GM12878 (cell line): Measurements from ENCODE around the gene POLE4. TPM values are rescaled to one million over a fixed set of nuclear protein-coding genes. Genes with fewer than 3 reads are reported as not detected.

ENCODE experiments used
- ATAC-seq: fragments of 200-7000 bp; cut with Tn5 transposase; 3 replicates; pipeline ENCODE4 v1.9.1; 2020; ENCODE audit warnings: mild to moderate bottlenecking, moderate library complexity
- BruUV-seq: library from RNA; stranded (reverse); fragments of 400-500 nt; replicated peaks from 2 replicates; lab custom pipeline; 2021; lab: Mats Ljungman, UMichigan
- CTCF ChIA-PET: fragments of 300-600 bp; sonication (Branson Sonifier 250); formaldehyde crosslinking; extraction: SDS; loops from one replicate; lab custom pipeline; 2021; ENCODE audit warnings: inconsistent platforms; lab: Yijun Ruan, JAX
- POLR2A ChIA-PET: fragments of 350-600 bp; formaldehyde crosslinking; extraction: SDS; loops from one replicate; lab custom pipeline; 2021; ENCODE audit warnings: inconsistent platforms; lab: Charles Lee
- RAD21 ChIA-PET: fragments of 300-600 bp; sonication (Branson Sonifier 250); formaldehyde crosslinking; loops from one replicate; lab custom pipeline; 2023; ENCODE audit warnings: antibody characterized with exemption; ENCODE audit not compliant: unreplicated experiment; lab: Charles Lee
- SMC1A ChIA-PET: fragments of 300-600 bp; sonication (Branson Sonifier 250); formaldehyde crosslinking; loops from one replicate; lab custom pipeline; 2023; ENCODE audit not compliant: unreplicated experiment, uncharacterized antibody; lab: Charles Lee
- DNase-seq: peaks from one replicate; pipeline ENCODE4 v3.0.0-alpha.2; 2011; ENCODE audit warnings: low read depth, low spot score
- FAIRE-seq: peaks from 3 replicates; lab custom pipeline; 2011; peaks lifted over from hg19 to GRCh38; lab: Jason Lieb, UNC
- H2AFZ ChIP-seq: 2 replicates; pipeline ENCODE4 v1.6.0; 2011; ENCODE audit warnings: low read depth, low read length, control low read depth; ENCODE audit not compliant: control insufficient read depth
- H3K27ac ChIP-seq: 2 replicates; pipeline ENCODE4 v1.5.1; 2011; ENCODE audit warnings: control low read depth; ENCODE audit not compliant: control insufficient read depth, insufficient read depth
- H3K27me3 ChIP-seq, 2 experiments: replicated peaks in 1 of 2; 2 replicates each; pipeline versions ENCODE4 v1.6.0 to v1.6.1; 2011; ENCODE audit warnings: low read length in 1 of 2; ENCODE audit not compliant: control insufficient read depth in 2 of 2, insufficient read depth in 2 of 2
- H3K36me3 ChIP-seq, 2 experiments: 2 replicates each; pipeline ENCODE4 v1.5.1; 2011; ENCODE audit warnings: low read length in 1 of 2; ENCODE audit not compliant: control insufficient read depth in 2 of 2, insufficient read depth in 2 of 2
- H3K4me1 ChIP-seq: 2 replicates; pipeline ENCODE4 v1.6.1; 2011; ENCODE audit warnings: mild to moderate bottlenecking, low read length, moderate library complexity, mixed read lengths; ENCODE audit not compliant: control insufficient read depth, insufficient read depth
- H3K4me2 ChIP-seq: 2 replicates; pipeline ENCODE4 v1.6.0; 2011; ENCODE audit warnings: control low read depth; ENCODE audit not compliant: control insufficient read depth, insufficient read depth
- H3K4me3 ChIP-seq: fragments of 200-600 bp; sonication (generic); 2 replicates; pipeline ENCODE4 v1.5.1; 2016
- H3K79me2 ChIP-seq: 2 replicates; pipeline ENCODE4 v1.6.0; 2011; ENCODE audit warnings: low read length; ENCODE audit not compliant: control insufficient read depth, insufficient read depth
- H3K9ac ChIP-seq: 2 replicates; pipeline ENCODE4 v1.8.0; 2011; ENCODE audit warnings: low read length, control low read depth, mixed read lengths; ENCODE audit not compliant: control insufficient read depth, insufficient read depth
- H3K9me3 ChIP-seq: replicated peaks from 3 replicates; pipeline ENCODE4 v1.5.1; 2011; ENCODE audit warnings: mild to moderate bottlenecking, low read length; ENCODE audit not compliant: control insufficient read depth, insufficient read depth
- H4K20me1 ChIP-seq: 2 replicates; pipeline ENCODE4 v1.6.0; 2011; ENCODE audit not compliant: control insufficient read depth, insufficient read depth
- CBFB ChIP-seq: IDR thresholded peaks from 2 replicates; pipeline ENCODE4 v1.6.1; 2016; ENCODE audit warnings: antibody characterized with exemption, low read depth
- CEBPZ ChIP-seq: fragments of 150-350 bp; IDR thresholded peaks from 2 replicates; pipeline ENCODE4 v1.6.1; 2016; ENCODE audit warnings: low read depth, low read length
- HDAC2 ChIP-seq: fragments of 200-600 bp; sonication (generic); IDR thresholded peaks from 2 replicates; pipeline ENCODE4 v1.6.1; 2017
- IKZF1 ChIP-seq: fragments of 450-650 bp; conservative IDR thresholded peaks from 2 replicates; pipeline ENCODE4 v1.6.1; 2017; ENCODE audit warnings: antibody characterized with exemption, mild to moderate bottlenecking
- IRF3 ChIP-seq: fragments of 450-650 bp; IDR thresholded peaks from 2 replicates; pipeline ENCODE4 v1.6.1; 2014; ENCODE audit warnings: mild to moderate bottlenecking
- IRF4 ChIP-seq: IDR thresholded peaks from 2 replicates; pipeline ENCODE4 v1.6.1; 2011; ENCODE audit warnings: low read depth, low read length
- JUNB ChIP-seq: IDR thresholded peaks from 2 replicates; pipeline ENCODE4 v1.6.1; 2016; ENCODE audit warnings: antibody characterized with exemption, mild to moderate bottlenecking
- LARP7 ChIP-seq: fragments of 450-650 bp; IDR thresholded peaks from 2 replicates; pipeline ENCODE4 v1.6.1; 2017; ENCODE audit warnings: mild to moderate bottlenecking
- NBN ChIP-seq: fragments of 450-650 bp; IDR thresholded peaks from 2 replicates; pipeline ENCODE4 v1.6.1; 2016
- RCOR1 ChIP-seq: conservative IDR thresholded peaks from 2 replicates; pipeline ENCODE4 v1.6.1; 2012; ENCODE audit warnings: low read depth, low read length, improper control_type of control experiment
- REST ChIP-seq: IDR thresholded peaks from 2 replicates; pipeline ENCODE4 v1.6.1; 2012; ENCODE audit warnings: mild to moderate bottlenecking, low read depth, low read length
- STAT3 ChIP-seq: IDR thresholded peaks from 2 replicates; pipeline ENCODE4 v1.6.1; 2011; ENCODE audit warnings: low read depth, low read length, improper control_type of control experiment
- TAF1 ChIP-seq: IDR thresholded peaks from 2 replicates; pipeline ENCODE4 v1.6.1; 2011; ENCODE audit warnings: mild to moderate bottlenecking, low read depth, low read length, borderline replicate concordance
- YY1 ChIP-seq: IDR thresholded peaks from 2 replicates; pipeline ENCODE4 v1.6.1; 2011; ENCODE audit warnings: low read depth, mild to moderate bottlenecking, low read length
- ZBTB33 ChIP-seq: fragments of 450-650 bp; IDR thresholded peaks from 2 replicates; pipeline ENCODE4 v1.6.1; 2017; ENCODE audit warnings: mild to moderate bottlenecking
- ZZZ3 ChIP-seq: IDR thresholded peaks from 2 replicates; pipeline ENCODE4 v1.6.1; 2011; ENCODE audit warnings: low read depth; ENCODE audit not compliant: control insufficient read depth, insufficient read length
- WGBS: methylation state at CpG from one replicate; pipeline ENCODE4 v1.1.6; 2016; ENCODE audit warnings: low lambda C conversion rate; ENCODE audit not compliant: insufficient replicate concordance, insufficient coverage; ENCODE audit errors: missing lambda C conversion rate; 5-methylcytosine and 5-hydroxymethylcytosine counted together
- in situ Hi-C: fragments of 300-500 bp; cut with MboI; formaldehyde crosslinking; loops from 9 replicates; pipeline ENCODE4 v1.14.3; 2018; ENCODE audit warnings: mixed read lengths
- intact Hi-C: fragments of 100-400 bp; cut with micrococcal nuclease; formaldehyde crosslinking; loops from one replicate; pipeline ENCODE4 v1.14.2; 2022; ENCODE audit not compliant: unreplicated experiment
- polyA plus RNA-seq, 11 experiments: library from polyadenylated mRNA; depleted of rRNA in 4 of 11; unstranded in 6 of 11; stranded (reverse) in 5 of 11; fragments of >200 nt; fragmentation: Nextera tagmentation in 4 of 11; fragmentation: Illumina TruSeq in 1 of 11; extraction: Ambion mirVana in 4 of 11; extraction: Trizol in 1 of 11; gene quantifications; 1 replicate in 1 of 11; 2 replicates in 10 of 11; pipeline versions ENCODE4 v1.2.1 to v1.2.3, GENCODE V29; 2011 to 2016; ENCODE audit warnings: inconsistent platforms in 2 of 11, missing spikeins in 2 of 11, low read depth in 1 of 11
- total RNA-seq, 4 experiments: library from RNA; depleted of rRNA in 3 of 4; stranded (reverse); fragments of >200 nt in 3 of 4; fragmentation: Illumina TruSeq in 1 of 4; extraction: Trizol in 1 of 4; gene quantifications; 2 replicates each; pipeline versions ENCODE4 v1.2.1 to v1.2.3, GENCODE V29; 2013 to 2021

POLE4 gene
- total and polyA plus RNA-seq, 10 of the 15 experiments (the other 5 are each of a cell fraction or from before 2014, with no cell fraction given): 38.5 to 221 (median 66.8) TPM

- in situ Hi-C loops: no loop called here
- RAD21 ChIA-PET: no interaction called here
Observed at GRCh38 chr2:74930811-74931486, 27.5 kb upstream of the POLE4 start.

More at GRCh38 chr2:74930811-74931486, 27.5 kb upstream of the POLE4 start:
- POLR2A ChIA-PET: no interaction called here
- Histone ChIP-seq H2AFZ (no peak overlapping the region), H3K4me3 (no peak overlapping the region), H3K9me3 (no peaks in the 10 kb centered on the region), H3K36me3 (no peaks in the 10 kb centered on the region), H3K4me2 (no peak overlapping the region), H3K27ac (no peak overlapping the region), H3K4me1 (no peaks in the 10 kb centered on the region)
- intact Hi-C loops: no loop called here
- CTCF ChIA-PET: no interaction called here
- FAIRE-seq: no peak
- no peak for TF ChIP-seq JUNB
- no peak for TF ChIP-seq STAT3
- no peak for TF ChIP-seq RCOR1
- no peak for TF ChIP-seq YY1
- no peak for TF ChIP-seq HDAC2
- TF ChIP-seq TAF1: no peak
- no peak for TF ChIP-seq IRF3
- TF ChIP-seq REST: no peak
- TF ChIP-seq ZZZ3: no peak
- no peak for TF ChIP-seq CEBPZ
- TF ChIP-seq NBN: no peak
- no peak for TF ChIP-seq CBFB
- no peak for TF ChIP-seq LARP7
- TF ChIP-seq ZBTB33: no peak
- TF ChIP-seq IKZF1: no peak
- TF ChIP-seq IRF4: no peak
- TF ChIP-seq, all 136 proteins: peak for 0
- ATAC-seq (no peak), DNase-seq (no peak)
- SMC1A ChIA-PET: no interaction called here
- H3K79me2 ChIP-seq: no peaks in the 10 kb centered on the region
- H3K9ac ChIP-seq: no peak overlapping the region
- WGBS: 49% methylated on average over 8 of the region's 8 CpGs
- no peaks in the 10 kb centered on the region for H4K20me1 ChIP-seq
- H3K27me3 ChIP-seq: no peaks in the 10 kb centered on the region
- no TSS peak for BruUV-seq
